IPS-18a (cell line): ENCODE data around the gene TVP23C.
A peak's percentile ranks its signal among the peaks of the same experiment; 100 is the strongest.
"Not testable (repeated sequence)": the region's sequence is repeated elsewhere in the genome, so short reads cannot be mapped to it uniquely, and the experiment has no call there.

ENCODE experiments used
- H3K27ac ChIP-seq: one replicate; pipeline ENCODE4 v1.5.1; 2013; ENCODE audit warnings: low read length
- H3K27me3 ChIP-seq: one replicate; pipeline ENCODE4 v1.6.1; 2013; ENCODE audit warnings: mild to moderate bottlenecking, low read length; ENCODE audit not compliant: control insufficient read depth, insufficient read depth
- H3K36me3 ChIP-seq: one replicate; pipeline ENCODE4 v1.6.1; 2013; ENCODE audit warnings: low read depth, low read length; ENCODE audit not compliant: control insufficient read depth
- H3K4me1 ChIP-seq: one replicate; pipeline ENCODE4 v1.6.1; 2013; ENCODE audit warnings: low read depth, low read length; ENCODE audit not compliant: control insufficient read depth
- H3K4me3 ChIP-seq: one replicate; pipeline ENCODE4 v1.5.1; 2013; ENCODE audit warnings: low read length
- H3K9ac ChIP-seq: one replicate; pipeline ENCODE4 v1.6.1; 2013; ENCODE audit warnings: mild to moderate bottlenecking, low read length, moderate library complexity
- H3K9me3 ChIP-seq: one replicate; pipeline ENCODE4 v1.6.1; 2013; ENCODE audit warnings: low read depth, low read length; ENCODE audit not compliant: control insufficient read depth

The TVP23C gene

GRCh38 chr17:15562613-15563374 is 489 bp downstream of the TVP23C start:
- Histone ChIP-seq H3K4me3 (peak overlapping the region; percentile 54), H3K9ac (peak overlapping the region; percentile 48)
- not testable (repeated sequence) for H3K4me1 ChIP-seq, H3K36me3 ChIP-seq, H3K27ac ChIP-seq, H3K9me3 ChIP-seq, H3K27me3 ChIP-seq

- not testable (repeated sequence) for H3K9ac ChIP-seq, H3K4me1 ChIP-seq, H3K36me3 ChIP-seq, H3K9me3 ChIP-seq, H3K4me3 ChIP-seq, H3K27ac ChIP-seq, H3K27me3 ChIP-seq
These were observed 1.8 kb downstream of the TVP23C start for GRCh38 chr17:15561439-15561838.

GRCh38 chr17:15558403-15559105 is 4.7 kb downstream of the TVP23C start:
- not testable (repeated sequence) for H3K9me3 ChIP-seq, H3K4me1 ChIP-seq, H3K9ac ChIP-seq, H3K27me3 ChIP-seq, H3K36me3 ChIP-seq, H3K4me3 ChIP-seq, H3K27ac ChIP-seq

- H3K27ac ChIP-seq, H3K27me3 ChIP-seq, H3K9me3 ChIP-seq, H3K4me1 ChIP-seq, H3K36me3 ChIP-seq, H3K9ac ChIP-seq, H3K4me3 ChIP-seq: not testable (repeated sequence)
These were observed 5.9 kb downstream of the TVP23C start for GRCh38 chr17:15557334-15557832.

GRCh38 chr17:15552932-15553331 is 10.4 kb downstream of the TVP23C start:
- not testable (repeated sequence) for H3K4me3 ChIP-seq, H3K36me3 ChIP-seq, H3K27me3 ChIP-seq, H3K9ac ChIP-seq, H3K4me1 ChIP-seq, H3K9me3 ChIP-seq, H3K27ac ChIP-seq

GRCh38 chr17:15549552-15549951 is 13.7 kb downstream of the TVP23C start:
- not testable (repeated sequence) for H3K36me3 ChIP-seq, H3K27me3 ChIP-seq

GRCh38 chr17:15546604-15547003 is 16.7 kb downstream of the TVP23C start:
- not testable (repeated sequence) for H3K9me3 ChIP-seq, H3K36me3 ChIP-seq, H3K4me3 ChIP-seq, H3K27ac ChIP-seq, H3K9ac ChIP-seq, H3K4me1 ChIP-seq, H3K27me3 ChIP-seq

More at GRCh38 chr17:15549552-15549951, 13.7 kb downstream of the TVP23C start:
- H3K9me3 ChIP-seq, H3K4me3 ChIP-seq, H3K27ac ChIP-seq, H3K4me1 ChIP-seq, H3K9ac ChIP-seq: not testable (repeated sequence)

- peaks cover 11% of the 10 kb centered on the region for H3K36me3 ChIP-seq
- not testable (repeated sequence) for H3K27ac ChIP-seq, H3K4me1 ChIP-seq, H3K4me3 ChIP-seq, H3K9ac ChIP-seq, H3K9me3 ChIP-seq, H3K27me3 ChIP-seq
These were observed 22.7 kb downstream of the TVP23C start for GRCh38 chr17:15540371-15541219.

GRCh38 chr17:15533122-15533521 is 30.2 kb downstream of the TVP23C start:
- H3K4me3 ChIP-seq, H3K27ac ChIP-seq, H3K27me3 ChIP-seq, H3K36me3 ChIP-seq, H3K9me3 ChIP-seq, H3K4me1 ChIP-seq, H3K9ac ChIP-seq: not testable (repeated sequence)

GRCh38 chr17:15526292-15527218 is 36.7 kb downstream of the TVP23C start:
- H3K4me3 ChIP-seq, H3K9me3 ChIP-seq, H3K27ac ChIP-seq, H3K36me3 ChIP-seq, H3K9ac ChIP-seq, H3K4me1 ChIP-seq, H3K27me3 ChIP-seq: not testable (repeated sequence)
